Coronary artery (tissue), 2 donors: ENCODE measurements around the gene C14orf132.

ENCODE experiments used
- DNase-seq: peaks from one replicate; pipeline ENCODE4 v3.0.0-alpha.2; 2017; ENCODE audit warnings: low spot score
- H3K27ac ChIP-seq, 2 donors: fragments of 200-600 bp; sonication (generic); one replicate each; pipeline ENCODE4 v1.5.1; 2016 to 2019
- H3K4me3 ChIP-seq: fragments of 200-600 bp; sonication (generic); 2 replicates; pipeline ENCODE4 v1.5.1; 2016; ENCODE audit warnings: mild to moderate bottlenecking, moderate library complexity
- TF ChIP-seq, protein P1 (sequence below): fragments of 200-600 bp; sonication (generic); IDR thresholded peaks from one replicate; pipeline ENCODE4 v1.5.1; 2019; ENCODE audit warnings: antibody characterized with exemption

The C14orf132 gene

DNA sequence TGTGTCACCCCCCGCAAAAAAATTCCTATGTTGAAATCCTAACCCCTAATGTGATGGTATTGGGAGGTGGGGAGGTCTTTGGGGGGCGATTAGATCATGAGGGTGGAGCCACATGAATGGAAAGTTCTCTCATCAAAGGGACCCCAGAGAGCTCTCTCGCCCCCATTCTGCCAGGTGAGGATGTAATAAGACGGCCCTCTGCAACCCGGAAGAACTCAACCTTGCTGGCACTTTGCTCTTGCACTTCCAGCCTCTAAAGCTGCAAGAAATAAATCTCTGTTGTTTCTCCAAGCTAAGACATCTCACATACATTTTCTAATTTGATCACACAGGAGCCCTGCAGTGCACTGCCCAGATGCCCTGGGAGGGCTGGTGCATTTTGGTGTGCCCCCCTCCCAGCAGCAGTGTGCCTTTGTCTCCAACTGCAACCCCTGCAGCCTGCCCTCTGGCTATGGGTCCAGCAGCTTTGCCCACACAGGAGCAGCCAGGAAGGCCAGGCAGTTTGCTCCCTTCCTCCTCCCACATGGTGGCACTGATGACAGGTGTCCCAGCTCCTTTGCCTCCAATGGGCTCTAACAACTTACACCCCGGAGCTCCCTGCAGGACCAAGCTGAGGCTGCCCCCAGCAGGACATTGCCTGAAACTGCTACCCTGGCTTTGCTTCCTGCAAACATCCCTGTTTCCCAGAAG, 59.3 kb downstream of the C14orf132 start:
- Histone ChIP-seq H3K4me3 (no peak overlapping the region), H3K27ac (no peak overlapping the region)
- TF ChIP-seq, protein P1, sequence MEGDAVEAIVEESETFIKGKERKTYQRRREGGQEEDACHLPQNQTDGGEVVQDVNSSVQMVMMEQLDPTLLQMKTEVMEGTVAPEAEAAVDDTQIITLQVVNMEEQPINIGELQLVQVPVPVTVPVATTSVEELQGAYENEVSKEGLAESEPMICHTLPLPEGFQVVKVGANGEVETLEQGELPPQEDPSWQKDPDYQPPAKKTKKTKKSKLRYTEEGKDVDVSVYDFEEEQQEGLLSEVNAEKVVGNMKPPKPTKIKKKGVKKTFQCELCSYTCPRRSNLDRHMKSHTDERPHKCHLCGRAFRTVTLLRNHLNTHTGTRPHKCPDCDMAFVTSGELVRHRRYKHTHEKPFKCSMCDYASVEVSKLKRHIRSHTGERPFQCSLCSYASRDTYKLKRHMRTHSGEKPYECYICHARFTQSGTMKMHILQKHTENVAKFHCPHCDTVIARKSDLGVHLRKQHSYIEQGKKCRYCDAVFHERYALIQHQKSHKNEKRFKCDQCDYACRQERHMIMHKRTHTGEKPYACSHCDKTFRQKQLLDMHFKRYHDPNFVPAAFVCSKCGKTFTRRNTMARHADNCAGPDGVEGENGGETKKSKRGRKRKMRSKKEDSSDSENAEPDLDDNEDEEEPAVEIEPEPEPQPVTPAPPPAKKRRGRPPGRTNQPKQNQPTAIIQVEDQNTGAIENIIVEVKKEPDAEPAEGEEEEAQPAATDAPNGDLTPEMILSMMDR = peak; percentile 21
- DNase-seq = peak; percentile 69

DNA sequence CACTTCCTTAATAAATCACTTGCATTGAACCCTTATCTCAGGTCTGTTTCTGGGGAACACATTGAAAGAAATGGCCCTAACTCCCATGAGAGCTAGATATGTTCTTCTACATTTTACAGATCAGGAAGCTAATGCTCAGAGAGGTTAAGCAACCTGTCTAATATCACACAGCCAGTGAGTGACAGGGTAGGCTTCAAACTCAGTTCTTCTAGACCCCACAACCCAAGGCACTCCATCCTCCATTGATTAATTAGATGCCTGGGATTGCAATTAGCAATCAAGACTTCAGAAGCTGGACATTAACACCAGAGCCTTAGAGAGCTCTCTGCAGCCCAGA, 59.8 kb downstream of the C14orf132 start:
- Histone ChIP-seq H3K4me3 (no peak overlapping the region), H3K27ac (no peak overlapping the region)
- TF ChIP-seq, protein P1 = no peak
- DNase-seq = peak; percentile 38

DNA sequence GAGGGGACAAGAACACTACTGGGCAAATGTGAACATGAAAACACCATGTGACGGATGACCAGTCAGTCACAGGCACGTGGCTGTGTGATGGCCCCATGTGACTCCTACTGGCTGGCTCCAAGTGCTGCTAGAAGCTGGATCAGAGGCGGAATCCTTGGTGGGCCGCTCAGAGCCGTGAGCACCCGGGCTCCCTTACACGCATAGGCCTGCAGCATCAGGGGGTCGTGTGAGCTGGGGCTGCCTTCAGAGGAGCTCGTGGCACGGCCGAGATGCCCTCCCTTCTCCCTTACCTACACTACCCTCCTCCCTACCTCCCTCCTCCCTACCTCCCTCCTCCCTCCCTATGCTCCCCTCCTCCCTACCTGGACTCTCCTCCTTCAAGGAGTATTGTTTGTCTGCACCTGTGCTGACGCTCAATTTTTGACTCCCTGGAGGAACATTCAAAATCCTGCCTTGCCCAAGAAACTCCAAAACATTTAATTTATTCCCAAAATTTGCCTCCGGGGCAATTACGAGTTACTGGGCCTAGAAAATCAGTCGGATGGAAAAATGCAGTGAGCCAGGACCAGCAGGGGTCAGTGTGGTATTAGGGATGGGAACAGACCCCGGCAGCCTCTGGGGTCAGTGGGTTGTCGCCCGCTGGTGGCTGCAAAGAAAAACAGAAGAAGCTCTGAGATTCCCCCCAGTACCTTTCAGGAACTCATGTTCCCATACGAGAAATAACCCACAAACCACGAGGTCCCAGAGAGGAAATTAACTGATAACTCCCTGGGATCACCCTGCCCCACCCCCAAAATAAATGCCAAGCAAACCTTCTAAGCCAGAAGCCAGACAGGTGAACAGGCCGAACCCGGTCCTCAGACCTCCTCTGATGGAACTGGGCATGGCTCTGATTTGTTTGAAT, 61.3 kb downstream of the C14orf132 start:
- Histone ChIP-seq H3K4me3 (no peak overlapping the region), H3K27ac (no peak overlapping the region)
- TF ChIP-seq, protein P1 = peak; percentile 17
- peak; percentile 33 for DNase-seq

DNA sequence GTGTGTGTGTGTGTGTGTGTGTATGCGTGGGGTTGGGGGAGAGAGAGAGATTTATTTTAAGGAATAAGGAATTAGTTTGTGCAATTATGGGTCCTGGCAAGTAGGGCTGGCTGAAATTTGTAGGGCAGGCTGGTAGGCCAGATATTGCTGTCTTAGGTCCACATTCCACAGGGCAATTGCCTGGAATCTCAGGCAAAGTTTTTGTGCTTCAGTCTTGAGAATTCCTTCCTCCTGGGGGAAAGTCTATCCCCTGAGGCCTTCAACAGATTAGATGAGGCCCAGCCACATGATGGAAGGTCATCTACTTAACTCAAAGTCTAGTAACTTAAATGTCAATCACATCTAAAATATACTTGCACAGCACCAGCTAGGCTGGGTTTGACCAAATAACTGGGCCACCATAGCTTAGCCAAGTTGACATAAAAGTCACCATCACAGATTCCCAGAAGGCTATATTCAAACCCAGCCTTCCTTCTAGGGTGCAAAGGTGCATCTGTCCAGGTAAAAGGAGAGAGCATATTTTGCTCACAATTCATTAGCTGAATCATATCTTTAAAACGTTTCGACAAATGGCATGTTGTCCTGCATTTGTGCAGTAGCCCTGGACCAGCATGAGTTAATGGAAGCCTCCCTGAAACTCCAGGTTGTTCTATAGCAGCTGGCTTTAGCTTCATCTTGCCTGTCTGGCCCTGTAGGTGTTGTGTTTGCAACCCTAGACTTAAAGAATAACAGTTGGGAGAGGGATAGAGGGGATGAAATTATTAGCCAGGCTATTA, 63.1 kb downstream of the C14orf132 start:
- Histone ChIP-seq H3K4me3 (no peak overlapping the region), H3K27ac (no peak overlapping the region)
- TF ChIP-seq, protein P1 = no peak
- no peak for DNase-seq

DNA sequence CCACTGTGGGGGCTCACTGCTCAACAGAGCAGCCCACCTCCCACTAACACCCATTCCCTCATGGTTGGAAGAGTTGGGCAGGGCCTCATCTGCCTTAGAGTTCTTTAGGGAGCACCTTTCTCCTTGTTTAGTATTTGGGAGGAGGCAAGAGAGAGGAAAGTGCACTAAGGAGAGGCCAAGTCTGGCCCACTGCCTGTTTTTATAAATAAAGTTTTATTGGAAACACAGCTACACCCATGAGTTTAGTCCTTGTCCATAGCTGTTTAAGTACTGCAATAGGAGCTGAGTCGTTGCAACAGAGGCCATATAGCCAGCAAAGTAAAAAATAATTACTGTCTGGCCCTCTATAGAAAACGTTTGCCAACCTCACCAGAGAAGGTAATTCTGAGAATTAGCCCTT, 63.9 kb downstream of the C14orf132 start:
- TF ChIP-seq, protein P1 = no peak
- no peak for DNase-seq
- Histone ChIP-seq H3K4me3 (no peak overlapping the region), H3K27ac (no peak overlapping the region)

DNA sequence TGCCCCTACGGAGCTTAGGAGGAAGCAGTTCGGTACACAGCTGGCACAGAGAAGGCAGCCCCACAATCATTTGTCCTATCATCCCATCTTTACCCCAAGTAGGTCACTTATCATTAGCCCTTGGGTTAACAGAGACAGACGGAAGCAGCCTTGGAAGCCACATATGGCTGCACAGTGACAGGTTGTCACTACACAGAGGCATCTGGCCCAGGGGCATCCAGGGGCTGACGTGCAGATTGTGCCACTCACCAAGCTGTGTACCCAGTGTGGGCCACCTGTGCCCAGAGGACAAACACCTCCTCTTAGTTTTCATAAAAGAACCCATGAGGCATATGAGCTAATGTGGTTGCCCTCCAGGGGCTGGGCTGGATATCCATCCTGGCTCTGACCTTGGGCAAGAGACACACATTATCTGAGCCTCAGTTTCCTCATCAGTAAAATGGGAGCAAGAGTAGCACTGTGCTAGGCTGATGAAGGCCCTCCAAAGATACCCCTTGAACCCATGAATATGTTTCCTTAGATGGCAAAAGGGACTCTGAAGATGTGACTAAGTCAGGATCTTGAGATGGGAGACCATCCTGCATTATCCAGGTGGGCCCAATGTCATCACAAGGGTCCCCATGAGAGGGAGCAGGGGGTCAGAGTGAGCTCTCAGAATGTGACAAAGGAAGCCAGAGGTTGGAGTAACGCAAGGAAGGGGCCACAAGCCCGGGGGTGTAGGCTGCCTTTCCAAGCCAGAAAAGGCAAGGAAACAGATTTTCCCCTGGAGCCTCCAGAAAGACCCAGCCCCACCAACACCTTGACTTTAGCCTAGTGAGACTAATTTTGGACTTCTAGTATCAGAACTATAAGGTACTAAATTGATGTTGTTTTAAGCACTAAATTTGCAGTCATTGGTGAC, 64.6 kb downstream of the C14orf132 start:
- peak overlapping the region in 1 of 2 donors; percentile 53 for H3K27ac ChIP-seq
- DNase-seq = no peak

More for the DNA sequence above, 64.6 kb downstream of the C14orf132 start:
- no peak overlapping the region for H3K4me3 ChIP-seq
- TF ChIP-seq, protein P1 = no peak
